ENCODE measurements around the gene DVL2. TPM values are rescaled to one million over a fixed set of nuclear protein-coding genes. Genes with fewer than 3 reads are reported as not detected.

DVL2 gene
- total RNA-seq, 4 donors from 2014 or later = 5.1 to 83.2 (median 53.5) TPM

DNA sequence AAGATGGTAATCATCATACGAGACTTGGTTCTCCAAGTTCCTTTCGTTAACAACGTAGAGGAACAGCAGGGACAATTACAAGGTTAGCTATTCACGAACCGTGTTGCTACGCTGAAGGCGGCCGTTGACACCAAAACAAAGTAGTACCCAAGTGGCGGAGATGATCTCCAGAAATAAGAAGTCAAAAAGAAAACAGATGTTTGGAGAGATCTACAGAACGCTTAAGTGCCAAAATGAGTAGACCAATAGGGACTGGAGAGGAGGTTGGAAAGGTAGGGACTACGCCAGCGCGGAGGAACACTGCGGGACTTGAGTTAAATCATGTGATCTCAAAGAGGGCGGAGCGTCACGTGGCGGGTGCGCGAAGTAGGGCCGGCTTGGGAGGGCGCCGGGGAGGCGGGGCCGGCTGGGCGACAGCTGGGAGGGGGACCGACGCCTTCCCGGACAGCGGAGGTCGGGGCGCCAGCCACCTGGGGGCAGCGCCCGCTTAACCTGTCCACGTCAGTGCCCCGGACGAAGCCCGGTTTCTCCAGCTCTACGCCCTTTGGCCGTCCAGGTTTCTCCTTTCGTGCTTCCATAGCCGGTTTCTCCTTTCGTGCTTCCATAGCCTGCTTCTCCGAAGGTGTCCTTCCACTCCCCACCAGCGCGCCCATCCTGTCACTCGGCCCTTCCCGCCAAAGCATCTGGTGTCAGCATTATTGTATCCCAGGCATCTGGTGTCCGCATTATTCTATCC lies 8.6 kb upstream of the DVL2 start:
- peak; percentile 95 to 97 for DNase-seq
- H3K36me3 ChIP-seq = no peaks in the 10 kb centered on the region
- intact Hi-C loops (cut with DNase I; ENCODE audit: low total_unique reads) = no loop called here
- TF ChIP-seq POLR2A (IDR thresholded peaks at IDR 0.05) (peak; percentile 47 to 65), CTCF (IDR thresholded peaks at IDR 0.05) (no peak)
- no peaks in the 10 kb centered on the region for H3K9me3 ChIP-seq
- H3K4me1 ChIP-seq = peaks cover 5 to 9% of the 10 kb centered on the region in 2 donors
- peak overlapping the region; percentile 95 to 99 for H3K27ac ChIP-seq
- H3K27me3 ChIP-seq = no peaks in the 10 kb centered on the region
- H3K4me3 ChIP-seq = peak overlapping the region; percentile 75 to 93

DNA sequence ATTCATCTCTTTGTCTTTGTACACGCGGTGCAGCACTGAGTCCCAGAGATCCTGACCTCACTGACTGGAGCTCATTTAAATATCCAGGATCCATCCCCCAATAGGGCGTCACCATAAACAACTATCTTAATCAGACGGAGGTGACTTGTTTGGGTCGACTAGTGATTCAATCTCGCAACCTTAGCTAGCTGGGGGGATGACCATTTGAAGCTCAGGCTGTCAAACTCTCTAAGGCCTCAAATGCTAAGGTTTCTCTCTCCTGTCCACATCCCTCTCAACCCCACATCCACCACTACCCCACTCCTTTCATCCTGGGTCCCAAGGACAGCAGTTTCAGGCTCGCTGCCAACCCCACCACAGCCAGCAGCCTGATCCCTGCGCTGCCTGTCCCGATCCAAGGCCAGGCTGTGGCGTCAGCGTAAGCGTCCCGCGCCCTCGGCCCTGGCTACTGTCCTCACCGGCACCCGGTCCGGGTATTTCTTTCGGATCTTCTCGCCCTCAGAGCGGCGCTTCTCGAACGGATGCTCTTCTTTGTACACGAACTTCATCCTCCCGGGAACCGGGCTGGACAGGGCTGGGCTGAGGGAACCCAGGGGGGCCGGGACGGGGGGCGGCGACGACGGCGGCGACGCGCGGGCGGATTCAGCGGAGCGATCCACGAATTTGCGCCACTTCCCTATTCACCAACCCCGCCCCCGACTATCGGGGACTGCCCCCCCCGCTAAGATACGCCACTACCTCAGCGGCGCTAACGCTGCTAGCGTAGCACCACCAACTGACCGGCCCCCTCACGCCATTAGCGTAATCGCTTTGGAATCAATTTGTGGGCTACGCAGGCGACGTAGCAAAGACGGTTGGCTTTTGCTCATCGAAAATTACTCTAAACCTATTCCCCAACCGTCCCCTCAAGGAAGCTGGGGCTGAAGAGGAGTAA lies 7.7 kb upstream of the DVL2 start, which contains the start of gene GABARAP:
Gene GABARAP, minus strand, starts transcription at position 667 of the 934 bp plus-strand sequence. Its CDS starts 119 bp downstream, at position 548.
- Histone ChIP-seq H3K27me3 (no peaks in the 10 kb centered on the region), H3K4me1 (peaks cover 7 to 9% of the 10 kb centered on the region in 2 donors), H3K4me3 (peak within 1 kb of the TSS; percentile 75 to 93), H3K36me3 (no peaks in the 10 kb centered on the region), H3K9me3 (no peaks in the 10 kb centered on the region), H3K27ac (peak within 1 kb of the TSS; percentile 95 to 99)
- TF ChIP-seq CTCF (IDR thresholded peaks at IDR 0.05) = peak in 1 of 4 experiments; percentile 14
- TF ChIP-seq POLR2A (IDR thresholded peaks at IDR 0.05) = peak; percentile 70 to 76
- intact Hi-C loops (cut with DNase I; ENCODE audit: low total_unique reads) = no loop called here
- peak; percentile 95 to 96 for DNase-seq

- peak overlapping the region; percentile 75 to 93 for H3K4me3 ChIP-seq
- TF ChIP-seq CTCF (IDR thresholded peaks at IDR 0.05) (no peak), POLR2A (IDR thresholded peaks at IDR 0.05) (no peak)
- peak overlapping the region; percentile 95 to 99 for H3K27ac ChIP-seq
- H3K36me3 ChIP-seq = no peaks in the 10 kb centered on the region
- H3K27me3 ChIP-seq = no peaks in the 10 kb centered on the region
- H3K4me1 ChIP-seq = peaks cover 9% of the 10 kb centered on the region in 2 donors
- no peak for DNase-seq
- H3K9me3 ChIP-seq = no peaks in the 10 kb centered on the region
- intact Hi-C loops (cut with DNase I; ENCODE audit: low total_unique reads) = no loop called here
Observed at GRCh38 chr17:7241090-7241733, 6.9 kb upstream of the DVL2 start.

DNA sequence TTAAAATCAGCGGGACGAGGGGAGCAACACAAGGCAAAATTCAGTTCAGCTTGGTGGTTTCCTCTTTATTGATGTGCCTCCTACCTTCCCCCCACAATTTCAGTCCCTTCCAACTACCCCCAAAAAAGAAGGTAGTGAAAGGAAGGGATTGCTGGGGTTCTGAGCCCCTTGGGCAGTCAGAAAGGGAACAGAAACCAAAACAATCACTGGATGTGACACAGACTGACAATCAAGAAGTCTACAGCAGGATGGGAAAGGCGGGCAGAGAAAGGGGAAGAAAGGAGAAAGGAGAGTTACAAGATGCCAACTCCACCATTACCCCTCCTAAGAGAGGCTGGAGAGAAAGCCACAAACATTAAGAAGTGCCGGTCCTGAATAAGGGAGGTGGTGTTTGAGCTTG lies 6.1 kb upstream of the DVL2 start:
- Histone ChIP-seq H3K4me3 (peak overlapping the region in 1 of 2 donors; percentile 93), H3K36me3 (no peaks in the 10 kb centered on the region), H3K27ac (peak overlapping the region; percentile 95 to 99), H3K9me3 (no peaks in the 10 kb centered on the region), H3K27me3 (no peaks in the 10 kb centered on the region), H3K4me1 (peaks cover 9% of the 10 kb centered on the region in 2 donors)
- no peak for DNase-seq
- TF ChIP-seq CTCF (IDR thresholded peaks at IDR 0.05) (no peak), POLR2A (IDR thresholded peaks at IDR 0.05) (no peak)
- intact Hi-C loops (cut with DNase I; ENCODE audit: low total_unique reads) = no loop called here
